Gastrocnemius medialis (tissue), 4 donors: ENCODE results near the gene SSTR5. TPM values are rescaled to one million over a fixed set of nuclear protein-coding genes. Genes with fewer than 3 reads are reported as not detected.
"Not testable (repeated sequence)": the region's sequence is repeated elsewhere in the genome, so short reads cannot be mapped to it uniquely, and the experiment has no call there.

ENCODE experiments used
- ATAC-seq, 2 donors: fragments of 150-250 bp; one replicate each; pipeline ENCODE4 v1.9.1; 2016
- DNase-seq, 2 donors: peaks; one replicate each; pipeline ENCODE4 v3.0.0-alpha.2; 2019
- H3K27ac ChIP-seq, 4 donors: fragments of 200-600 bp; sonication (generic); 1 replicate in 1 of 4; 2 replicates in 3 of 4; pipeline ENCODE4 v1.5.1; 2016 to 2018; ENCODE audit warnings: mild to moderate bottlenecking in 2 of 4, moderate library complexity in 1 of 4
- H3K27me3 ChIP-seq, 3 donors: fragments of 200-600 bp; sonication (generic) in 2 of 3; 1 replicate in 1 of 3; 2 replicates in 2 of 3; pipeline versions ENCODE4 v1.5.1 to v1.6.0; 2016 to 2019; ENCODE audit warnings: mild to moderate bottlenecking in 1 of 3, moderate library complexity in 1 of 3
- H3K36me3 ChIP-seq, 2 donors: fragments of 200-600 bp; sonication (generic) in 1 of 2; one replicate each; pipeline ENCODE4 v1.5.1; 2017 to 2018
- H3K4me1 ChIP-seq, 2 donors: fragments of 200-600 bp; sonication (generic) in 1 of 2; one replicate each; pipeline ENCODE4 v1.5.1; 2016 to 2017; ENCODE audit warnings: mild to moderate bottlenecking in 2 of 2
- H3K4me3 ChIP-seq, 4 donors: fragments of 200-600 bp; sonication (generic) in 3 of 4; 1 replicate in 1 of 4; 2 replicates in 3 of 4; pipeline ENCODE4 v1.5.1; 2016 to 2019; ENCODE audit warnings: mild to moderate bottlenecking in 2 of 4
- H3K9me3 ChIP-seq, 3 donors: fragments of 200-600 bp; sonication (generic) in 2 of 3; 1 replicate in 1 of 3; 2 replicates in 2 of 3; pipeline ENCODE4 v1.5.1; 2016 to 2019
- CTCF ChIP-seq, 5 experiments: fragments of 450-650 bp in 3 of 5; fragments of 200-600 bp in 2 of 5; sonication (generic) in 2 of 5; IDR thresholded peaks in 4 of 5; conservative IDR thresholded peaks in 1 of 5; 1 replicate in 4 of 5; 2 replicates in 1 of 5; pipeline ENCODE4 v1.5.1; 2016 to 2019; ENCODE audit warnings: antibody characterized with exemption in 5 of 5, mild to moderate bottlenecking in 3 of 5, moderate library complexity in 3 of 5
- POLR2A ChIP-seq, 2 donors: fragments of 450-650 bp; IDR thresholded peaks; one replicate each; pipeline ENCODE4 v1.6.1; 2017; ENCODE audit warnings: antibody characterized with exemption in 2 of 2, mild to moderate bottlenecking in 2 of 2, moderate library complexity in 2 of 2
- in situ Hi-C, 4 donors: fragments of 200-750 bp; cut with MboI; loops; one replicate each; pipeline versions ENCODE4 v1.15.0 to v1.8.0; 2017; ENCODE audit warnings: low sequenced_read_pairs in 4 of 4
- intact Hi-C: fragments of 100-400 bp; cut with DNase I; formaldehyde crosslinking; loops from one replicate; pipeline ENCODE4 v1.15.1; 2023; ENCODE audit warnings: low total_unique reads
- total RNA-seq, 4 donors: library from RNA; depleted of rRNA; stranded (reverse); fragments of >200 nt; gene quantifications; one replicate each; pipeline versions ENCODE4 v1.1.0 to v1.2.3, GENCODE V29; 2016

SSTR5 gene
- 1 to 10 TPM in 1 of 4 donors, under 1 TPM in 2, not detected in 1; 0.24 to 1.3 (median 0.33) TPM for total RNA-seq

GRCh38 chr16:1072526-1073261 lies at the start of gene SSTR5:
TSS of gene SSTR5 (plus strand) at chr16:1072747. CDS start at chr16:1078869, 6,122 bp downstream.
- no peaks in the 10 kb centered on the region for H3K4me1 ChIP-seq
- ATAC-seq (no peak), DNase-seq (no peak)
- intact Hi-C loops (no loop called here), in situ Hi-C loops (loop anchor here in 1 of 4 donors (25.0 kb wide), 1 partner anchor 260 kb away; the partner anchor contains the start of gene GNG13)
- peaks cover 68 to 82% (median 82%) of the 10 kb centered on the region in 3 donors for H3K27me3 ChIP-seq
- H3K27ac ChIP-seq, result no peak within 1 kb of the TSS
- H3K9me3 ChIP-seq, result no peaks in the 10 kb centered on the region
- TF ChIP-seq POLR2A (IDR thresholded peaks at IDR 0.05), result no peak
- H3K36me3 ChIP-seq, result no peaks in the 10 kb centered on the region
- H3K4me3 ChIP-seq, result no peak within 1 kb of the TSS

GRCh38 chr16:1024138-1024537 lies 48.4 kb upstream of the SSTR5 start:
- H3K27ac ChIP-seq, result no peak overlapping the region
- in situ Hi-C loops (no loop called here), intact Hi-C loops (no loop called here)
- no peak for DNase-seq
- H3K9me3 ChIP-seq, result no peaks in the 10 kb centered on the region
- H3K27me3 ChIP-seq, result peaks cover 36 to 61% (median 50%) of the 10 kb centered on the region in 3 donors
- no peaks in the 10 kb centered on the region for H3K36me3 ChIP-seq
- H3K4me1 ChIP-seq, result peaks cover 6 to 7% of the 10 kb centered on the region in 2 donors
- TF ChIP-seq POLR2A (IDR thresholded peaks at IDR 0.05), result no peak
- TF ChIP-seq CTCF (IDR thresholded peaks at IDR 0.05 in 4 of 5, conservative IDR thresholded peaks at IDR 0.05 in 1 of 5), result no peak
- H3K4me3 ChIP-seq, result no peak overlapping the region
- ATAC-seq, result no peak

GRCh38 chr16:1025183-1025809 lies 47.3 kb upstream of the SSTR5 start:
- H3K36me3 ChIP-seq, ATAC-seq, H3K4me1 ChIP-seq, H3K27ac ChIP-seq, H3K9me3 ChIP-seq, H3K4me3 ChIP-seq, in situ Hi-C loops, intact Hi-C loops: not testable (repeated sequence)
- DNase-seq, result peak; percentile 29 to 30
- H3K27me3 ChIP-seq, result peaks cover 31 to 53% (median 39%) of the 10 kb centered on the region in 3 donors

GRCh38 chr16:1026057-1026783 lies 46.3 kb upstream of the SSTR5 start:
- in situ Hi-C loops, result no loop called here
- Histone ChIP-seq H3K27ac (no peak overlapping the region), H3K27me3 (peaks cover 35 to 53% (median 37%) of the 10 kb centered on the region in 3 donors)

More at GRCh38 chr16:1026057-1026783, 46.3 kb upstream of the SSTR5 start:
- TF ChIP-seq CTCF (IDR thresholded peaks at IDR 0.05 in 4 of 5, conservative IDR thresholded peaks at IDR 0.05 in 1 of 5) (no peak), POLR2A (IDR thresholded peaks at IDR 0.05) (no peak)
- H3K9me3 ChIP-seq, result no peaks in the 10 kb centered on the region
- ATAC-seq (no peak), DNase-seq (no peak)
- intact Hi-C loops, result no loop called here
- H3K4me3 ChIP-seq, result no peak overlapping the region
- no peaks in the 10 kb centered on the region for H3K4me1 ChIP-seq
- H3K36me3 ChIP-seq, result no peaks in the 10 kb centered on the region
